AG09309 (cell line): ENCODE measurements around the gene DMRTA1.
"Not testable (repeated sequence)": the region's sequence is repeated elsewhere in the genome, so short reads cannot be mapped to it uniquely, and the experiment has no call there.

Source experiments
- DNase-seq: peaks from one replicate; pipeline ENCODE4 v3.0.0-alpha.2; 2010; ENCODE audit warnings: low read depth
- H3K4me3 ChIP-seq: 2 replicates; pipeline ENCODE4 v1.5.1; 2011; ENCODE audit warnings: mild to moderate bottlenecking, low read depth, low read length, moderate library complexity; ENCODE audit not compliant: control insufficient read depth
- TF ChIP-seq, protein P1 (sequence below): IDR thresholded peaks from 2 replicates; pipeline ENCODE4 v1.5.1; 2011; ENCODE audit warnings: mild to moderate bottlenecking, low read depth, low read length, inconsistent platforms; ENCODE audit not compliant: insufficient read depth, control insufficient read depth; ENCODE audit errors: missing control alignments

The DMRTA1 gene

DNA sequence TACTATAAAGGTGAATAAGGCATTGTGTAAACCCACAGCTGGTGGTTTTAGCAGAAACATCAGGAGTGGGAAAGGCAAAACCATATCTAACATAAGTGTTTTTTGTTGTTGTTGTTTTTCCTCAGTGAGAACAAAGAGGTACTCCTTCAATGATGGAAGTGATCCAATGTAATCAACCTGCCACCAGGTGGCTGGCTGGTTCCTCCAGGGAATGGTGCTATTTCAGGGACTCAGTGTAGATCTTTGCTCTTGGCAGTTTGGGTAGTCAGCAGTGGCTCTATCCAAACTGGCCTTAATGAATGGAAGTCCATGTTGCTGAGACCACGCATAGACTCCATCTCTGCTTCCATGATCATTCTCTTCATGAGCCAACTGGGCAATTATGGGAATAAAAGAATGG is 10.8 kb downstream of the DMRTA1 start:
- no peak for DNase-seq
- no peak overlapping the region for H3K4me3 ChIP-seq
- TF ChIP-seq, protein P1, sequence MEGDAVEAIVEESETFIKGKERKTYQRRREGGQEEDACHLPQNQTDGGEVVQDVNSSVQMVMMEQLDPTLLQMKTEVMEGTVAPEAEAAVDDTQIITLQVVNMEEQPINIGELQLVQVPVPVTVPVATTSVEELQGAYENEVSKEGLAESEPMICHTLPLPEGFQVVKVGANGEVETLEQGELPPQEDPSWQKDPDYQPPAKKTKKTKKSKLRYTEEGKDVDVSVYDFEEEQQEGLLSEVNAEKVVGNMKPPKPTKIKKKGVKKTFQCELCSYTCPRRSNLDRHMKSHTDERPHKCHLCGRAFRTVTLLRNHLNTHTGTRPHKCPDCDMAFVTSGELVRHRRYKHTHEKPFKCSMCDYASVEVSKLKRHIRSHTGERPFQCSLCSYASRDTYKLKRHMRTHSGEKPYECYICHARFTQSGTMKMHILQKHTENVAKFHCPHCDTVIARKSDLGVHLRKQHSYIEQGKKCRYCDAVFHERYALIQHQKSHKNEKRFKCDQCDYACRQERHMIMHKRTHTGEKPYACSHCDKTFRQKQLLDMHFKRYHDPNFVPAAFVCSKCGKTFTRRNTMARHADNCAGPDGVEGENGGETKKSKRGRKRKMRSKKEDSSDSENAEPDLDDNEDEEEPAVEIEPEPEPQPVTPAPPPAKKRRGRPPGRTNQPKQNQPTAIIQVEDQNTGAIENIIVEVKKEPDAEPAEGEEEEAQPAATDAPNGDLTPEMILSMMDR, result no peak

DNA sequence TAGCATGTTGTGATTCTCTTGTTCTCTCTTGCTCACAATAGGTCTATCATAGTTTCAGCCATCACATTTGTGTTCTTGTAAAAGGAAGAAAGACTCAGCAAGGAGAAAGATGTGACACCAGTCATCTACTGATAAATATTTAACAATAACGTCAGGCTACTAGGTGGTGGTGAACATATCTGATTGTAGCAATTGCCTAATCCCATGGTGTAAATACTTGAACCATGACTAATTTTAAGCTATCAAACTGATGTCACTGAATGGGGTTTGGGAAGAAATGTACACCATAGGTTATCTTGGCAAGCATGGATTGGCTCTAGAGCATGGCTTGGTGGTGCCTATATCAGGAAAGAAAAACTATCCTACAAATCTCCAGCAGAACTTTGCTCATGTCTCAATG is 16.6 kb downstream of the DMRTA1 start:
- no peak overlapping the region for H3K4me3 ChIP-seq
- no peak for DNase-seq
- TF ChIP-seq, protein P1, result no peak

DNA sequence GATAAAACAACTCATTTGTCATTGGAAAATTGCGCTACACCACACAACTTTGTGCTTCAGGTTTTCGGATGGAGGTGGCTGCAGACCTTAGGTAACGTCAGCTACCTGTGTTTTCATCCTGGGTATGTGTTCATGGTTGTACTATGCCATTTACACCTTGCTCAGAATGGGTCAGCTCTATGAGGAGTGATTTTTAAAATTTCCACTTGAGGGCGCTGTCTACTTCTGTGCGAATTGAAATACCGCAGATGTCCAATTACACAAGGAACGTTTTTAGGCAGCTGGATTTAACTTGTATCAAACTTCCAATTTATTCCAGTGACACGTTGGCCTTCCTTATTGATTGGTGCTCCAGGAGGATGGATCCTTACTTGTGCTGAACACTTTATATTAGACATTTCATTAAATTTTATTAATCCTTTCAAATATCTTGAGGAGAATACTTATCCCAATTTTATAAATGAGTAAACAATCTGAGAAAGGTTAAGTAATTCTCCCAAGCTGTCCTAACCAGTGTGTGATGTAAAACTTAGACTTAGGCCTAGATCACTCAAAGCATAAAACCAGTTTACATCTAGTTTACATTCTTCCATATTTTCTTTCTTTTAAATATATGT is 23.4 kb downstream of the DMRTA1 start:
- TF ChIP-seq, protein P1, result peak; percentile 60
- DNase-seq, result no peak
- no peak overlapping the region for H3K4me3 ChIP-seq

DNA sequence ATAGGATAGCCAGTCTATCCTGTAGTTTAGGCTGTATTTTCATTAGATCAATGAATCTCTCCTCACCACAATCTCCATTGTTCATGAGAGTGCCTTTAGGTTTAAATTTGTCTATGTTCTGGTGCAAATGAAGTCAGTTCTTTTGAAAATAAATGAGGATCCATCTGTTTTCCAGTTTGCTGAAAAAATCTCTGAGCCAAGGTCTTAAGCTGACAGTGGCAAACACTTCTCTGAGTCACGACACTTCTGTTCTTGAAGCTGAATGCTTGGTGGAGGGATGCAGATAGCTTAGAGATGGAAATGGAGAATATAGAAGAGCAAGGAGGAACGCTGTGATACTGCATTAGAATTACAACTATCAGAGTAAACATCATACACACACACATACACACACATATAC is 34.9 kb downstream of the DMRTA1 start:
- H3K4me3 ChIP-seq, result no peak overlapping the region
- TF ChIP-seq, protein P1, result no peak
- no peak for DNase-seq

GRCh38 chr9:22483528-22484070 is 37.0 kb downstream of the DMRTA1 start:
- no peak overlapping the region for H3K4me3 ChIP-seq
- TF ChIP-seq, protein P1, result no peak
- no peak for DNase-seq

GRCh38 chr9:22496197-22496596 is 49.6 kb downstream of the DMRTA1 start:
- not testable (repeated sequence) for DNase-seq

More at GRCh38 chr9:22496197-22496596, 49.6 kb downstream of the DMRTA1 start:
- not testable (repeated sequence) for H3K4me3 ChIP-seq
